ENCODE data around the gene GNG13. TPM values are rescaled to one million over a fixed set of nuclear protein-coding genes. Genes with fewer than 3 reads are reported as not detected.

Gene GNG13
- total and polyA plus RNA-seq, 2 experiments from 2014 or later = not detected

- Histone ChIP-seq H3K9ac (no peak overlapping the region), H3K9me2 (ENCODE audit: insufficient read depth) (no peaks in the 10 kb centered on the region), H3K27me3 (replicated peaks; ENCODE audit: insufficient read depth) (no peaks in the 10 kb centered on the region), H3K4me2 (ENCODE audit: unreplicated experiment) (no peak overlapping the region), H3K4me3 (no peak overlapping the region), H3K36me3 (ENCODE audit: low read depth) (no peaks in the 10 kb centered on the region), H2AFZ (no peak overlapping the region), H3K9me3 (ENCODE audit: low read depth) (no peaks in the 10 kb centered on the region), H4K20me1 (ENCODE audit: insufficient read depth) (no peaks in the 10 kb centered on the region), H3K4me1 (ENCODE audit: insufficient read depth) (no peaks in the 10 kb centered on the region), H3K27ac (no peak overlapping the region), H3K79me2 (ENCODE audit: insufficient read depth) (peaks cover 19% of the 10 kb centered on the region), H3F3A (ENCODE audit: insufficient read depth) (no peaks in the 10 kb centered on the region)
- in situ Hi-C loops (cut with MboI) = no loop called here
- no peak for TF ChIP-seq EZH2 (IDR thresholded peaks at IDR 0.05; ENCODE audit: insufficient read depth, poor library complexity, severe bottlenecking)
- TF ChIP-seq EZH2phosphoT487 (IDR thresholded peaks at IDR 0.05; ENCODE audit: insufficient read depth, low read depth) = no peak
- DNase-seq = no peak
- WGBS, 2 experiments (ENCODE audit: low coverage in 1 of 2, low lambda C conversion rate in 2 of 2, missing lambda C conversion rate in 2 of 2) = 86 to 95% methylated on average over 12 to 19 of the region's 19 CpGs
Measured at GRCh38 chr16:784431-784830, 16.1 kb downstream of the GNG13 start.

GRCh38 chr16:783404-784161 lies 17.0 kb downstream of the GNG13 start:
- in situ Hi-C loops (cut with MboI) = no loop called here
- no peak for DNase-seq
- Histone ChIP-seq H2AFZ (no peak overlapping the region), H3K4me2 (ENCODE audit: unreplicated experiment) (no peak overlapping the region), H3K79me2 (ENCODE audit: insufficient read depth) (peaks cover 13% of the 10 kb centered on the region), H3K27me3 (replicated peaks; ENCODE audit: insufficient read depth) (no peaks in the 10 kb centered on the region), H3K9ac (no peak overlapping the region), H3K27ac (no peak overlapping the region), H3F3A (ENCODE audit: insufficient read depth) (no peaks in the 10 kb centered on the region), H3K9me2 (ENCODE audit: insufficient read depth) (no peaks in the 10 kb centered on the region), H3K4me1 (ENCODE audit: insufficient read depth) (no peaks in the 10 kb centered on the region), H3K4me3 (no peak overlapping the region), H3K36me3 (ENCODE audit: low read depth) (no peaks in the 10 kb centered on the region), H3K9me3 (ENCODE audit: low read depth) (no peaks in the 10 kb centered on the region), H4K20me1 (ENCODE audit: insufficient read depth) (no peaks in the 10 kb centered on the region)
- TF ChIP-seq EZH2phosphoT487 (IDR thresholded peaks at IDR 0.05; ENCODE audit: insufficient read depth, low read depth) (no peak), EZH2 (IDR thresholded peaks at IDR 0.05; ENCODE audit: insufficient read depth, poor library complexity, severe bottlenecking) (no peak)
- 56 to 69% methylated on average over 12 to 17 of the region's 17 CpGs for WGBS, 2 experiments (ENCODE audit: low coverage in 1 of 2, low lambda C conversion rate in 2 of 2, missing lambda C conversion rate in 2 of 2)

DNA sequence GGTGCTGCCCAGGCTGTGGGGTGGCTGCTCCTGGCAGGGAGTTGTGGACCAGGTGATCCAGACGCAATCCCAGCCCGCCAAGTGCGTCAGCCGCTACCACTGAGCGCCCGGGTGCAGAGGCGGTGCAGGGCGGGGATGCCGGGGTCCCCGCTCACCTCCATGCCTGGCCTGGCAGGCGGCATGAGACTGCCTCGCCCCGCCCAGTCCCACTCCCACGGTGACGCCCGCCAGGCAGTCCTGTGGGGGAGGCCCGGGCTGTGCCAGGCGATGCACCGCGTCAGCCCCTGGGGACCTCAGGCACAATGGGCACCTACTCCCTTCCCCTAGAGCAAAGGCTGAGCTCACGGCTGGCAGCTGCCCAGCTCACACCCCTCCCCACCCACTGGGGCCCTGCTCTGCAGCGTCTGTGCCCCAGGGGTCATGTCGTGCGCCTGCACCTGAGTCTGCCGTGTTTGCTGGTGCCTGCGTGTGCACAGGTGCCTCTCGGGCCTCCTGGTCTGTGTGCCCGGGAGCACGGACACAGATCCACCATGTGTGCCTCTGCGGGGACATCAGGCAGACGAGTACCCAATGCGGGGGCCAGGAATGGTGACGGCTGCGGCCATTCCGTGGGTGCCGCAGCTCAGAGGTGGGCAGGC lies 17.6 kb downstream of the GNG13 start:
- no peak for DNase-seq

DNA sequence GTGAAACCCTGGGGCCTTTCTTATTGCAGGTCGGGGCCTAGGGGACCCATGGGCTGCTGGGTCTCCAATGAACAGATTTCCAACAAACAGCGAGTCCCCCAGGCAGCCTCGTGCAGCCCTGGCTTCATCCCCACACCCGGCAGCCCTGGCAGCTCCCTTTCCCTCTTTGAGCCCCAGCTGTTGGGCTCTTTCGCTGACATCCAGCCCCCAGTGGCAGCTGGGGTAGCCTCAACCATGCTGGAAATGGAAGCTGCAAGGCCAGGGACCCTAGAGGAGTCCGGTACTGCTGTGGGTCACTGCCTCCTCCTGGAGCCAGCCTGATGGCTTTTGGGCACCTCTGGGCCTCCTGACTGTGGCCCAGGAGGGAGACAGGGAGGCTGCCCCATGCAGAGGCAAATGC lies 18.3 kb downstream of the GNG13 start:
- in situ Hi-C loops (cut with MboI) = no loop called here
- 35 to 37% methylated on average over 6 of the region's 6 CpGs for WGBS, 2 experiments (ENCODE audit: low coverage in 1 of 2, low lambda C conversion rate in 2 of 2, missing lambda C conversion rate in 2 of 2)

More for the DNA sequence above, 17.6 kb downstream of the GNG13 start:
- Histone ChIP-seq H3K4me3 (no peak overlapping the region), H3K9me2 (ENCODE audit: insufficient read depth) (no peaks in the 10 kb centered on the region), H3K4me2 (ENCODE audit: unreplicated experiment) (no peak overlapping the region), H3F3A (ENCODE audit: insufficient read depth) (no peaks in the 10 kb centered on the region), H3K9me3 (ENCODE audit: low read depth) (no peaks in the 10 kb centered on the region), H3K79me2 (ENCODE audit: insufficient read depth) (peaks cover 11% of the 10 kb centered on the region), H3K27ac (no peak overlapping the region), H3K27me3 (replicated peaks; ENCODE audit: insufficient read depth) (no peaks in the 10 kb centered on the region), H3K36me3 (ENCODE audit: low read depth) (no peaks in the 10 kb centered on the region), H2AFZ (no peak overlapping the region), H3K9ac (no peak overlapping the region), H3K4me1 (ENCODE audit: insufficient read depth) (no peaks in the 10 kb centered on the region; the same call in 1 of the 2 replicates), H4K20me1 (ENCODE audit: insufficient read depth) (no peaks in the 10 kb centered on the region)
- 76 to 86% methylated on average over 30 to 34 of the region's 36 CpGs for WGBS, 2 experiments (ENCODE audit: low coverage in 1 of 2, low lambda C conversion rate in 2 of 2, missing lambda C conversion rate in 2 of 2)
- TF ChIP-seq EZH2phosphoT487 (IDR thresholded peaks at IDR 0.05; ENCODE audit: insufficient read depth, low read depth) = no peak
- no peak for TF ChIP-seq EZH2 (IDR thresholded peaks at IDR 0.05; ENCODE audit: insufficient read depth, poor library complexity, severe bottlenecking)
- in situ Hi-C loops (cut with MboI) = no loop called here

More for the DNA sequence above, 18.3 kb downstream of the GNG13 start:
- no peak overlapping the region for H2AFZ ChIP-seq
- no peaks in the 10 kb centered on the region for H3K9me3 ChIP-seq (ENCODE audit: low read depth)
- no peak overlapping the region for H3K4me2 ChIP-seq (ENCODE audit: unreplicated experiment)
- TF ChIP-seq EZH2 (IDR thresholded peaks at IDR 0.05; ENCODE audit: insufficient read depth, poor library complexity, severe bottlenecking) (no peak), EZH2phosphoT487 (IDR thresholded peaks at IDR 0.05; ENCODE audit: insufficient read depth, low read depth) (no peak)
- peaks cover 4% of the 10 kb centered on the region; the same call in 1 of the 2 replicates for H3K79me2 ChIP-seq (ENCODE audit: insufficient read depth)
- H3K4me3 ChIP-seq = no peak overlapping the region
- no peaks in the 10 kb centered on the region; the same call in 1 of the 2 replicates for H3K4me1 ChIP-seq (ENCODE audit: insufficient read depth)
- no peaks in the 10 kb centered on the region for H3F3A ChIP-seq (ENCODE audit: insufficient read depth)
- H4K20me1 ChIP-seq (ENCODE audit: insufficient read depth) = no peaks in the 10 kb centered on the region
- H3K36me3 ChIP-seq (ENCODE audit: low read depth) = no peaks in the 10 kb centered on the region
- no peak overlapping the region for H3K9ac ChIP-seq
- no peaks in the 10 kb centered on the region for H3K27me3 ChIP-seq (replicated peaks; ENCODE audit: insufficient read depth)
- H3K27ac ChIP-seq = no peak overlapping the region
- no peaks in the 10 kb centered on the region for H3K9me2 ChIP-seq (ENCODE audit: insufficient read depth)
- no peak for DNase-seq
